Measurements from ENCODE around the gene LRRTM3. TPM values are rescaled to one million over a fixed set of nuclear protein-coding genes. Genes with fewer than 3 reads are reported as not detected.

The LRRTM3 gene
- total RNA-seq, 1 experiment from 2014 or later = not detected

- no peak overlapping the region for H3K27ac Mint-ChIP-seq (ENCODE audit: low read depth, unreplicated experiment)
- CTCF ChIA-PET = no interaction called here
- H3K36me3 Mint-ChIP-seq (ENCODE audit: insufficient read depth, unreplicated experiment) = no peaks in the 10 kb centered on the region
- intact Hi-C loops (cut with micrococcal nuclease) = no loop called here
- no peak for TF ChIP-seq CTCF (IDR thresholded peaks at IDR 0.05; ENCODE audit: unreplicated experiment)
- H3K27me3 Mint-ChIP-seq (ENCODE audit: insufficient read depth, unreplicated experiment) = peaks cover 48% of the 10 kb centered on the region
- peak; percentile 5 for DNase-seq (ENCODE audit: unreplicated experiment)
- no peak overlapping the region for H3K4me3 Mint-ChIP-seq (ENCODE audit: unreplicated experiment)
- POLR2A ChIA-PET = no interaction called here
- no peaks in the 10 kb centered on the region for H3K9me3 Mint-ChIP-seq (ENCODE audit: unreplicated experiment)
- H3K4me1 Mint-ChIP-seq (ENCODE audit: insufficient read depth, unreplicated experiment) = no peaks in the 10 kb centered on the region
- no TSS peak for BruUV-seq (replicated peaks)
These were observed 193.8 kb downstream of the LRRTM3 start for GRCh38 chr10:67119651-67120050.

GRCh38 chr10:67127441-67127840 is 201.6 kb downstream of the LRRTM3 start:
- BruUV-seq (replicated peaks) = no TSS peak
- CTCF ChIA-PET = interaction anchor here (0.6 kb wide), 1 partner anchor 28 kb away, joined by 5 read pairs; no protein-coding TSS in a partner anchor
- intact Hi-C loops (cut with micrococcal nuclease) = no loop called here
- Mint-ChIP-seq H3K27ac (ENCODE audit: low read depth, unreplicated experiment) (no peak overlapping the region), H3K4me3 (ENCODE audit: unreplicated experiment) (no peak overlapping the region), H3K36me3 (ENCODE audit: insufficient read depth, unreplicated experiment) (no peaks in the 10 kb centered on the region), H3K4me1 (ENCODE audit: insufficient read depth, unreplicated experiment) (no peaks in the 10 kb centered on the region), H3K9me3 (ENCODE audit: unreplicated experiment) (no peaks in the 10 kb centered on the region), H3K27me3 (ENCODE audit: insufficient read depth, unreplicated experiment) (peaks cover 32% of the 10 kb centered on the region)
- POLR2A ChIA-PET = no interaction called here
- no peak for DNase-seq (ENCODE audit: unreplicated experiment)
- TF ChIP-seq CTCF (IDR thresholded peaks at IDR 0.05; ENCODE audit: unreplicated experiment) = no peak

DNA sequence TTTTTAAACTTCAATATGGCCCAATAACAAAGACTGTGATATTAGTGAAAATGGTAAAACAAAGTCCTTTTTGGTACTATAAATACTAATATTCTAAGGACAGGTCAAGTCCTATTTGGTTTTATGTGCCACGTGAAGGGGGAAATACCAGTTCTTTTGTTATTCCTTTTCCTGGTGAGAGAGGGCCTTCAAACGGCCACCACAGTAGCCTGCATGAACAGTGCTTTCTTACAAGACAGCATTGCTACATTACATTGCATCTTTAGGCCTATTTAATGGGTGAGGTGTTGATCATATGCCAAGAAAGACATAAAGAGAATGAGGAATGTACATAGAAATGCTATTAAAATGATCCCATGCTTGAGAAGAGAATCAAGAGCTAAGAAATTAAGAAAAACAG is 214.8 kb downstream of the LRRTM3 start:
- Mint-ChIP-seq H3K36me3 (ENCODE audit: insufficient read depth, unreplicated experiment) (no peaks in the 10 kb centered on the region), H3K27ac (ENCODE audit: low read depth, unreplicated experiment) (no peak overlapping the region), H3K4me1 (ENCODE audit: insufficient read depth, unreplicated experiment) (no peaks in the 10 kb centered on the region), H3K27me3 (ENCODE audit: insufficient read depth, unreplicated experiment) (peaks cover 12% of the 10 kb centered on the region), H3K9me3 (ENCODE audit: unreplicated experiment) (no peaks in the 10 kb centered on the region), H3K4me3 (ENCODE audit: unreplicated experiment) (no peak overlapping the region)
- DNase-seq (ENCODE audit: unreplicated experiment) = no peak
- ChIA-PET CTCF (interaction anchor here (0.6 to 0.7 kb wide), 2 partner anchors 45 to 210 kb away, joined by 3 read pairs; no protein-coding TSS in a partner anchor), POLR2A (no interaction called here)
- BruUV-seq (replicated peaks) = no TSS peak
- no peak for TF ChIP-seq CTCF (IDR thresholded peaks at IDR 0.05; ENCODE audit: unreplicated experiment)
- intact Hi-C loops (cut with micrococcal nuclease) = no loop called here

DNA sequence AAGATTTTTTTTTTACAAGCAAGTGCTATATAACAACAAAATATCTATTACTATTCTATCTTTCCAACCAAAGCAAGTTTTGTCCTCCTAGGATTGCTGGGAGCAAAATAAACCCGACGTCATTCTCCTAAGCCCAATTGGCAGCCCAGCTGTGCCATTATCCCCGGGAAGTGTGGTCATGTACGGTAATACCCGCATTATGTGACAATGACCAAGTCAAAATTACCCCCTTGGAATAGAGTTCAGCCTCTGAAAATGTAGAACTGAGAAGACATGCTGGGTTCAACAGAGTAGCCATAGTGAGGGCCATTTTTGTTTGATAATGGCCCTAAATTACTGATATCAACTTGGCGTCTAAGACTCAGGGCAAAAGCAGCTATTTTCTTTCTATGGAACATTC is 215.5 kb downstream of the LRRTM3 start:
- Mint-ChIP-seq H3K27ac (ENCODE audit: low read depth, unreplicated experiment) (no peak overlapping the region), H3K4me1 (ENCODE audit: insufficient read depth, unreplicated experiment) (no peaks in the 10 kb centered on the region), H3K36me3 (ENCODE audit: insufficient read depth, unreplicated experiment) (no peaks in the 10 kb centered on the region), H3K9me3 (ENCODE audit: unreplicated experiment) (no peaks in the 10 kb centered on the region), H3K4me3 (ENCODE audit: unreplicated experiment) (no peak overlapping the region), H3K27me3 (ENCODE audit: insufficient read depth, unreplicated experiment) (peaks cover 10% of the 10 kb centered on the region)
- BruUV-seq (replicated peaks) = no TSS peak
- no peak for DNase-seq (ENCODE audit: unreplicated experiment)
- intact Hi-C loops (cut with micrococcal nuclease) = no loop called here
- no peak for TF ChIP-seq CTCF (IDR thresholded peaks at IDR 0.05; ENCODE audit: unreplicated experiment)
- POLR2A ChIA-PET = no interaction called here
- CTCF ChIA-PET = interaction anchor here (0.7 kb wide), 1 partner anchor 211 kb away, joined by 3 read pairs; no protein-coding TSS in a partner anchor
